Nephron (organoid): ENCODE measurements around the gene WDTC1.

Source experiments
- H3K27ac Mint-ChIP-seq, 3 experiments: 2 replicates each; pipeline ENCODE4 v1.8.0; 2020; ENCODE audit warnings: mixed read lengths in 3 of 3, mild to moderate bottlenecking in 2 of 3, moderate library complexity in 1 of 3
- H3K27me3 Mint-ChIP-seq: 2 replicates; pipeline ENCODE4 v1.8.0; 2021; ENCODE audit warnings: low read depth, mild to moderate bottlenecking, moderate library complexity, mixed read lengths
- H3K36me3 Mint-ChIP-seq: 2 replicates; pipeline ENCODE4 v1.8.0; 2020; ENCODE audit warnings: low read depth, mixed read lengths
- H3K4me1 Mint-ChIP-seq: 2 replicates; pipeline ENCODE4 v1.8.0; 2020; ENCODE audit warnings: mixed read lengths
- H3K4me3 Mint-ChIP-seq, 3 experiments: 2 replicates each; pipeline ENCODE4 v1.8.0; 2020; ENCODE audit warnings: mild to moderate bottlenecking in 3 of 3, mixed read lengths in 3 of 3, moderate library complexity in 2 of 3
- H3K9me3 Mint-ChIP-seq: 2 replicates; pipeline ENCODE4 v1.8.0; 2020; ENCODE audit warnings: mixed read lengths
- CTCF ChIP-seq, 3 experiments: fragments of 200-600 bp; sonication (generic); IDR thresholded peaks; one replicate each; pipeline ENCODE4 v1.5.0; 2021; ENCODE audit warnings: antibody characterized with exemption in 3 of 3; ENCODE audit not compliant: unreplicated experiment in 3 of 3

The WDTC1 gene

GRCh38 chr1:27314737-27315136, 80.3 kb downstream of the WDTC1 start:
- Mint-ChIP-seq H3K4me3 (no peak overlapping the region), H3K9me3 (no peaks in the 10 kb centered on the region), H3K4me1 (peaks cover 27% of the 10 kb centered on the region), H3K36me3 (no peaks in the 10 kb centered on the region), H3K27me3 (peaks cover 4% of the 10 kb centered on the region), H3K27ac (peak overlapping the region in 1 of 3 experiments; percentile 63)
- no peak for TF ChIP-seq CTCF (IDR thresholded peaks at IDR 0.05; ENCODE audit: unreplicated experiment in 3 of 3)

- Mint-ChIP-seq H3K36me3 (no peaks in the 10 kb centered on the region), H3K27ac (no peak overlapping the region), H3K4me3 (no peak overlapping the region), H3K27me3 (peaks cover 4% of the 10 kb centered on the region), H3K4me1 (peaks cover 31% of the 10 kb centered on the region), H3K9me3 (no peaks in the 10 kb centered on the region)
- TF ChIP-seq CTCF (IDR thresholded peaks at IDR 0.05; ENCODE audit: unreplicated experiment in 3 of 3): no peak
Measured at GRCh38 chr1:27316860-27317259, 82.4 kb downstream of the WDTC1 start.

GRCh38 chr1:27318136-27318535, 83.7 kb downstream of the WDTC1 start:
- Mint-ChIP-seq H3K36me3 (no peaks in the 10 kb centered on the region), H3K27ac (peak overlapping the region; percentile 82 to 94 (median 94)), H3K4me1 (peaks cover 30% of the 10 kb centered on the region), H3K4me3 (peak overlapping the region; percentile 7 to 40 (median 18)), H3K9me3 (no peaks in the 10 kb centered on the region), H3K27me3 (peaks cover 4% of the 10 kb centered on the region)
- TF ChIP-seq CTCF (IDR thresholded peaks at IDR 0.05; ENCODE audit: unreplicated experiment in 3 of 3): no peak

DNA sequence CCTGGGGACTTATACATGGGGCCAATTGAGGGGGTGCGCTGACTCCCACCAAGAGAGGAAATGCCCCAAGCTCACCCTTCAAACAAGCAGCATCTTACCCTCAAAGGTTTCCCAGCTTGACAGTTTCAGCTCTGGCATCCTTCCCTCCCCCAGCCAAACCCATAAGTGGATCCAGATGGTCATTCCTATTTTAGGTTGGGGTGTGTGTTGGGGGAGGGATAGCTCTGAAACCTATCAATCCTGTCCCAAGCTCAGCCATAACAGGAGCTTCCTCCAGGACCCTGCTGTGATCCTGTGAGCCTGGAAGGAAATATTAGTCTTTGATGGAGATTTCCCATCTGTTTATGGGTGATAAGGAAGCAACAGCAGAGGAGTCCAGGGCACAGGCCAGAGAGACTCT, 84.2 kb downstream of the WDTC1 start:
- Mint-ChIP-seq H3K4me1 (peaks cover 33% of the 10 kb centered on the region), H3K27ac (peak overlapping the region; percentile 82 to 94 (median 94)), H3K27me3 (peaks cover 4% of the 10 kb centered on the region)

DNA sequence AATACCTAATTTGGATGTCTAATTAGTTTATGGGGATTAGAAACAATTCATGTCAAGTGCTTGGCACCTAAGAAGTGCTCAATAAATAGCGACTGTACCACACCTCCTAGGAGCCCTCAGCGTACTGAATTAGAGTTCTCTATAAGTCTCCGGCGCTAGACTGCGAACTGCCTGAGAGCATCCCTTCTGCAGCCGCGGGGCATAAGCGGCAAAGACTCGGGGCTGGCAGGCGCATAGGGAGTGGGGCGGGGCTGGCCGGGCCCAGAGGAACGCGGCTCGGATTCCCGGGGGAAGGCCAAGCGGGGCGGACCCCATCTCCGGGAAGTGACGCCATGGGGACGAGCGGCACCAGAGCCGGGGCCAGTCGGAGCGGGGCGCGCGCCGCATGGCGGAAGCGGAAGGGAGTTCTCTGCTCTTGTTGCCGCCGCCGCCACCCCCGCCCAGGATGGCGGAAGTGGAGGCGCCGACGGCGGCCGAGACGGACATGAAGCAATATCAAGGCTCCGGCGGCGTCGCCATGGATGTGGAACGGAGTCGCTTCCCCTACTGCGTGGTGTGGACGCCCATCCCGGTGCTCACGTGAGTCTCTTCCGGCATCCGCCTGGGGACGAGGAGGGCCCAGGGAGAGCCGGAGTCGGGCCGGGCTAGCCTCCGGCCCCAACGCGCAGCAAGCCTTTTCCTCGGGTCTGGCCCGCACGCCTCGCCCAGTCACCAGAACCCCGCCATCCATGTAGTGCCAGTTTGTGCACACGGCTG, 87.6 kb downstream of the WDTC1 start, which contains the start of gene TMEM222:
Gene TMEM222 (plus strand): TSS at position 351 of the 756 bp plus-strand sequence. CDS start 35 bp downstream, at position 386.
- Mint-ChIP-seq H3K4me3 (peak within 1 kb of the TSS; percentile 96 to 99 (median 97)), H3K36me3 (peaks cover 16% of the 10 kb centered on the region), H3K4me1 (peaks cover 47% of the 10 kb centered on the region), H3K27ac (peak within 1 kb of the TSS; percentile 93 to 95 (median 95)), H3K9me3 (no peaks in the 10 kb centered on the region), H3K27me3 (no peaks in the 10 kb centered on the region)
- TF ChIP-seq CTCF (IDR thresholded peaks at IDR 0.05; ENCODE audit: unreplicated experiment in 3 of 3): peak in 2 of 3 experiments; percentile 11 to 22

More for the DNA sequence above, 84.2 kb downstream of the WDTC1 start:
- no peak for TF ChIP-seq CTCF (IDR thresholded peaks at IDR 0.05; ENCODE audit: unreplicated experiment in 3 of 3)
- peak overlapping the region; percentile 45 to 68 (median 67) for H3K4me3 Mint-ChIP-seq
- no peaks in the 10 kb centered on the region for H3K9me3 Mint-ChIP-seq
- H3K36me3 Mint-ChIP-seq: no peaks in the 10 kb centered on the region
